HG03103 (cell line): ENCODE results near the gene AADACL2.
"Not testable (repeated sequence)": the region's sequence is repeated elsewhere in the genome, so short reads cannot be mapped to it uniquely, and the experiment has no call there.

Source experiments
- ATAC-seq: cut with Tn5 transposase; IDR thresholded peaks from one replicate; pipeline ENCODE4 v1.9.1; 2021; ENCODE audit warnings: low read depth; ENCODE audit not compliant: unreplicated experiment

Gene AADACL2

GRCh38 chr3:151764699-151765098 is 31.0 kb downstream of the AADACL2 start:
- ATAC-seq = not testable (repeated sequence)

GRCh38 chr3:151765685-151766084 is 32.0 kb downstream of the AADACL2 start:
- no peak for ATAC-seq

GRCh38 chr3:151766454-151766853 is 32.7 kb downstream of the AADACL2 start:
- no peak for ATAC-seq

- ATAC-seq = no peak
Measured at GRCh38 chr3:151768393-151768930, 34.7 kb downstream of the AADACL2 start.

GRCh38 chr3:151769175-151769574 is 35.4 kb downstream of the AADACL2 start:
- ATAC-seq = no peak

DNA sequence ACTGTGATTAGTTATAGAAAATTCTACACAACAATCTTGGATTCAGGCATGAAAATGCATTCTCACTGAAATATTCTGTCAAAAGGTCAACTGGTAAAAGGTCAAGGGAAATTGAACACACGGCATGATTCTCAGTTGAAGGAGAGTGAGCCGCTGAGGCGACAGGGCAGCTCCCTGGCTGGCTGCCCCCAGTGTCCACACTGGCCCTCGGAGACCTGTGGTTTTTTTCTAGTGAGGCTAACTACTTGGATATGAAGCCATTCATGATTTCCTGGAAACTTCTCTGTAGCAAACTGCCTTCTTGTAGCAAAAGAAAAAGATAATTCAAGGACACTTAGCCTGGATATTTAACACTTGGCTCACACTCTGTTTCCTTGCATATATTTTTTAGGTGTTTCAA is 37.2 kb downstream of the AADACL2 start:
- no peak for ATAC-seq

DNA sequence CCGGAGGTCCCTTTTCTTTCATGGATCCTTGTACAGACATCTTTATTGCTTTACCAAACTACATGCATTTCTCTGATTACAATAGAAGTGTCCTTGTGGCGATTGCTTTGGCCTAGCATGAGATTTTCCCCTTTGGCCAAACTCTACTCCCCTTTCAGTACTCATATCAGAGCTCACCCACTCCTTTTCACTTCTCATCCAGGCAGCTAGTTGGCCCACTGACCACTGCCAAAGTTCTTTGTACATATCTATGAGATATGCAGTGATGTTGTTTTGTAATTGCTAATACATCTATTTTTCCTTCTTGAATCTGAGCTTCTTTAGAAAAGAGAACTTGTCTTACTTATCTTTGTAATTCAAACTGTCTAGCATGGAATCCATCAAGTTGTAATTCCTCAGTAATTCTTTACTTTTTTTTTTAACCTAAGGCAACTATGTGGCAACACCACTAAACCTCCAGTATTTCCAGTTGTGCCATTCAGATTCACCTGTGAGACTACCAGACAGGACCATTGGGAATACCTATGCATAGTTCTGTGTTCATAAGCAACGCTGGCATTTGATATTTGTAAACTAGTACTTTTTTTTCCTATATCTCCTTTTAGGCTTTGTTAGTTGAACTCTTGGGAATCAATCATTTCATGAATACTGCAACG is 39.2 kb downstream of the AADACL2 start:
- ATAC-seq = no peak

- ATAC-seq = no peak
Measured at GRCh38 chr3:151774235-151774634, 40.5 kb downstream of the AADACL2 start.

DNA sequence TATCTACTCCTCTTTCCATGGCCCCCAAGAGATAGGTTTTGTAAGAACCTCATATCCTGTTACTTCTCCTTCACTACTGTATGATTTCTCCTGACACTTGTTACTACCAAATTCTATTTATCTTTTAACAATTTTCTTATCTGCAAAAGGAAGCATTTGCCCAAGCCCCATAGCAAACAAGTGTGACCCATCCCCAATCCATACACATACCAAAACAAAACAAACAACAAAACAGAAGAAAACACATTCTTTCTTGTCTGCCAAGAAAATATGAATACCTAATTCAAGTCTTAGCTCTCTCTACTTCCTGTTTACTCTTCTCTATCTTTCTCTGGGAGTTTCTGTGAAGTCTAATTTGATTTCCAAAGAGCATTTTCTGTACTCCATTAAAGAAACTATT is 41.2 kb downstream of the AADACL2 start:
- no peak for ATAC-seq

GRCh38 chr3:151775314-151776258 is 41.9 kb downstream of the AADACL2 start:
- ATAC-seq = no peak

DNA sequence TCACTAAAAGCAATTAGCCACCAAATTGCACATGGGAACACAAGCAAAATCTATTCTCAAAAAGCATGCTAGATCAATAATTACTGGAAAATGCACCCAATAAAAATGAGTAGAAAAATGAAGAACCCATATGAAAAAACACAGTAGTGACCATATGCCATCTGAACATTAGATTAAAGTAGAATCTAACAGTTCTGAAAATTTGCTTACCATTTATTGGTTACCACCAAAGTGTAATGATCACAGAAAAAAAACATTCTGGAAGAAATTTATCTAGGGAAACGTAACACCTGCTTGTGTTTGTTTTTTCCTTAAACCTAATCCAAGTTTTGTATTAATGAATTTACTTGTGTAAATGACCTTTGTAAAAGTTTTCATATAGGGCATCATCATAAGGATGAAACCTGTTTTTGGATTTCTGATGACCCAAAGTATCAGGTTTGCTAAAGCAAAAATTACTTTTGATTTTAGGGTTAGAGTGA is 42.6 kb downstream of the AADACL2 start:
- ATAC-seq = no peak

DNA sequence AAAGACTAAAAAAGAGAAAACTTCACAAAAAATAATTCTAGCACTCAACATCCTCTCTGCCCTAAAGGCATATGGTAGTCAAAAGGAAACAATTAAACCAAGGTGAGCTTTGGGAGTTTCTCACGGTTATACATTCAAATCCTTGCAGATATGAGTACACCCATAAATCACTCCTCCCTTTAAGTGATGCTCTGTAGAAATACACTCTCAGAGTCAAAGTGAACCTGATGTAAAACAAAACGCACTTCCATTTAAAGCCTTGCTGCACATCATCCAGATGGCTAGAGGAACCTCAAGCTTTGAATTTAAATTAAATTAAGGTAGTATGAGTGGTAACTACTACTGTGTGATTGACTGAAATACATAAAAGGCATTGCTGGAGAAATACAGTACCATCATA is 44.2 kb downstream of the AADACL2 start:
- no peak for ATAC-seq

DNA sequence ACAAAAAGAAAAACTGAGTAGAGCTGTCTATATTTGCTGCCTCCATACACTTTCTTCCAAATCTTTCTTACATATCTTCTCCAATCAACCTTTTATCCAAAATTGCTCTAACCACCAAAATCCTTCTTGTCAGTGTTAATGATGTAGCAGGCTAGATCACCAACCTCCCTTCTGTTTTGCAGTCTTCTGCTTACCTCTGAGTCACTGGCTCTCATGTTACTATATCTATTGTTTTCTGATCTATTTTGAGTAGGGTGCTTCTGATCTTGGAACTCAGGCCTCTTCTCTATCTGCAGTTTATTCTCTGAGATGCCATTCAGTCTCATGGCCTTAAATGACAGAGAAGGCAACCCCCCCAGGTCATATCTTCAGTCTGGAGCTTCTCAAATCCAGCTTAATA is 53.9 kb downstream of the AADACL2 start:
- no peak for ATAC-seq

GRCh38 chr3:151788401-151788800 is 54.7 kb downstream of the AADACL2 start:
- no peak for ATAC-seq

DNA sequence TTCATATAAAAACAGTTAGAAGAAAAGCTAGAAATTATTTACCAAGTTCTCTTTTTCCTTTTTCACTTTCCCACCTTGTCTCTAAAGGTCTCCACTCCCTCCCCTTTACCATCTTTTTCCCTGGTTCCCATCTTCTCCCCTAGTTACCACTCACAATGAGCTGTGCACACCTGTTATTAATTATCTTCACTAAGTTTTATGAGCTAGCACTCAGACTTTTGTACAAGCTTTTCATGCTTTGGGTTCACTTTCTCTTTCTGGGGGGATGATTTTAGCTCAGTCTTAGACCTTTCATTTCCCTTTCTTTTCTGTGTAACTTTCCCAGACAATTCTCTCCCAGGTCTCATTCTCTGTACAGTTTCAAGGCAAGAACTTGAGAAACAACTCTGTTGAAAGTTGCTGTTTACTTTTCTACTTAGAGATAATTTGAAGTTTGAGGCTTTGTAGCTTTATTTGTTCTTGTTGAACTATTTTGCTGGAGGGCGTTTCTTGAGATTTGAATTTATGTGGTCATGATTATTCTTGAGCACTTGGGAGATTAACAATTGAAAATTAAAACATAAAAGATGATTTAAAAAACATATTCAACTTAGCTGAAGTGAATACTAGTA is 56.2 kb downstream of the AADACL2 start:
- no peak for ATAC-seq

DNA sequence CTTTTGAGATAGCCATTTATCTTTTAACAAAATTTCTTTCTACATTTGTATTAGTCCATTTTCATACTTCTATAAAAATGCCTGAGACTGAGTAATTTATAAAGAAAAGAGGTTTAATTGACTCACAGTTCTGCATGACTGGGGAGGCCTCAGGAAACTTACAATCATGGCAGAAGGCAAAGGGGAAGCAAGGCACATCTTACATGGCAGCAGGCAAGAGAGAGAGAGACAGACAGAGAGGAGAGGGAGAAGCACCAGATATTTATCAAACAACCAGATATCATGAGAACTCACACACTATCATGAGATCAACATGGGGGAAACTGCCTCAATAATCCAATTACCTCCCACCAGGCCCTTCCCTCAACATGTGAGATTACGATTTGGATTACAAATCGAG is 57.0 kb downstream of the AADACL2 start:
- ATAC-seq = not testable (repeated sequence)

- no peak for ATAC-seq
Measured at GRCh38 chr3:151792411-151792810, 58.7 kb downstream of the AADACL2 start.

- no peak for ATAC-seq
Measured at GRCh38 chr3:151793636-151794035, 59.9 kb downstream of the AADACL2 start.

- no peak for ATAC-seq
Measured at GRCh38 chr3:151794080-151794479, 60.4 kb downstream of the AADACL2 start.

DNA sequence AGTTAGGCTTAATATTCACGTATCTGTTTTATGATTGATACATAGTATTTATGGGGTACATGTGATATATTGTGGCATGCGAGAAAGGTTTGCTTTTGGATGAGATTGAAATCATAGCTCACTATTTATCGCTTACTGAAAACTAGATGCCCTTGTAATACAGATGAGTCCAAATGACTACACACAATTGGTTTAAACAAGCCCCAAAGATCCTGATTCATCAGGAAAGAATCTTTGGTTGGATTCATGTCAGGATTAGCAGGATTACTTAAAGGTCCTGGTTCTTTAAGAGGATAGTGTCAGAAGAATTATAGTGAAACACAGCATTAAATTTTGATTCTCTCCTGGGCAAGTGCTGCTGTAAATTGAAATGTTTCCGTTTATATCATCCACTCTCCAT is 61.5 kb downstream of the AADACL2 start:
- no peak for ATAC-seq

GRCh38 chr3:151796105-151796680 is 62.5 kb downstream of the AADACL2 start:
- no peak for ATAC-seq
